ENCODE measurements around the gene AOPEP. TPM values are rescaled to one million over a fixed set of nuclear protein-coding genes. Genes with fewer than 3 reads are reported as not detected.

AOPEP gene
- total and polyA plus RNA-seq, 9 of the 15 experiments (the other 6 are each of a cell fraction or from before 2014, with no cell fraction given), result 4.5 to 19.3 (median 13.5) TPM

DNA sequence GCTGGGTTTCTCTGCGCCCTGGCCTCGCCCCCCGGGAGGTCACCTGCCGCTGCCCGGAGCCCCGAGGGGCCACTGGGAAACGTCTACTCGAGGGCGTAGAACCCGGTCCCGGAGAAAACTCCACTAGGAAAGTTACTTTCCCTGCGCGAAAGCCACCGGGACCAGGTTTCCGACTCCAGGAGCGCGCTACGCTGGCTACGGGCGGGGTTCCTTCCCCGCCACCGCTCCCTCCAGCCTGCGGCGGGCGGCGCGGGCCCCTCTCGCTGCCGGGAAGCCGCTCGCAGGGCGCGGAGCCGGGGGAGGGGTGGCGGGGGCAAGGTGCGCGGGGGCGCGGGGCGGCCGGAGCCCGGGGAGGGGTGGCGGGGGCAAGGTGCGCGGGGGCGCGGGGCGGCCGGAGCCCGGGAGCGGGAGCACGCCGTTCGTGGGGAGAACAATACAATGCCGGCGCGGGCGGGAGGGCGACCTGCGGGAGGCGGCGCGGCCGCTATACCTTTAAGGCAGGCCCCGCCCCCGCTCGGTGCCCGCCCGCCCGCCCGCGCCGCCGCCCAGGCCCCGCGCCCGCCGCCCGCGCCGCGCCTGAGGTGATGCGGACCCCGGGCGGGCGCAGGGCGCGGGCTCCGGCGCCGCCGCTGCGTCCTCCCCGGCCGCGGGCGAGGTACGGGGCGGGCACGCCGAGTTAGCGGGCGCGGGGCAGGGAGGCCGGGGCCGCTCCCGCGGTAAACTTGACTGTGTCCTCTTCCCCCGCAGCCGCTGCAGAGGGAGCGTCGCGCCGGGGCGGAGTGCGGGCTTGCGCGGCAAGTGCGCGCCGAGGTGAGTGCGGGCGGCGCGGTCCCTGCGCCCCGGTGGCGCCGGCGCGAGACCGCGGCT lies 278.1 kb downstream of the AOPEP start (continued):
- TF ChIP-seq, protein P1, sequence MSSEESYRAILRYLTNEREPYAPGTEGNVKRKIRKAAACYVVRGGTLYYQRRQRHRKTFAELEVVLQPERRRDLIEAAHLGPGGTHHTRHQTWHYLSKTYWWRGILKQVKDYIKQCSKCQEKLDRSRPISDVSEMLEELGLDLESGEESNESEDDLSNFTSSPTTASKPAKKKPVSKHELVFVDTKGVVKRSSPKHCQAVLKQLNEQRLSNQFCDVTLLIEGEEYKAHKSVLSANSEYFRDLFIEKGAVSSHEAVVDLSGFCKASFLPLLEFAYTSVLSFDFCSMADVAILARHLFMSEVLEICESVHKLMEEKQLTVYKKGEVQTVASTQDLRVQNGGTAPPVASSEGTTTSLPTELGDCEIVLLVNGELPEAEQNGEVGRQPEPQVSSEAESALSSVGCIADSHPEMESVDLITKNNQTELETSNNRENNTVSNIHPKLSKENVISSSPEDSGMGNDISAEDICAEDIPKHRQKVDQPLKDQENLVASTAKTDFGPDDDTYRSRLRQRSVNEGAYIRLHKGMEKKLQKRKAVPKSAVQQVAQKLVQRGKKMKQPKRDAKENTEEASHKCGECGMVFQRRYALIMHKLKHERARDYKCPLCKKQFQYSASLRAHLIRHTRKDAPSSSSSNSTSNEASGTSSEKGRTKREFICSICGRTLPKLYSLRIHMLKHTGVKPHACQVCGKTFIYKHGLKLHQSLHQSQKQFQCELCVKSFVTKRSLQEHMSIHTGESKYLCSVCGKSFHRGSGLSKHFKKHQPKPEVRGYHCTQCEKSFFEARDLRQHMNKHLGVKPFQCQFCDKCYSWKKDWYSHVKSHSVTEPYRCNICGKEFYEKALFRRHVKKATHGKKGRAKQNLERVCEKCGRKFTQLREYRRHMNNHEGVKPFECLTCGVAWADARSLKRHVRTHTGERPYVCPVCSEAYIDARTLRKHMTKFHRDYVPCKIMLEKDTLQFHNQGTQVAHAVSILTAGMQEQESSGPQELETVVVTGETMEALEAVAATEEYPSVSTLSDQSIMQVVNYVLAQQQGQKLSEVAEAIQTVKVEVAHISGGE (CRISPR knock-in tag; IDR thresholded peaks at IDR 0.05), result no peak
- TF ChIP-seq, protein P2, sequence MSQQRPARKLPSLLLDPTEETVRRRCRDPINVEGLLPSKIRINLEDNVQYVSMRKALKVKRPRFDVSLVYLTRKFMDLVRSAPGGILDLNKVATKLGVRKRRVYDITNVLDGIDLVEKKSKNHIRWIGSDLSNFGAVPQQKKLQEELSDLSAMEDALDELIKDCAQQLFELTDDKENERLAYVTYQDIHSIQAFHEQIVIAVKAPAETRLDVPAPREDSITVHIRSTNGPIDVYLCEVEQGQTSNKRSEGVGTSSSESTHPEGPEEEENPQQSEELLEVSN (IDR thresholded peaks at IDR 0.05; ENCODE audit: borderline replicate concordance in 1 of 2, extremely low read depth in 1 of 2, insufficient read depth in 1 of 2, insufficient read length in 1 of 2, low read depth in 1 of 2, low read length in 1 of 2, poor library complexity in 1 of 2, severe bottlenecking in 1 of 2), result peak; percentile 64 to 72
- TF ChIP-seq, protein P3, sequence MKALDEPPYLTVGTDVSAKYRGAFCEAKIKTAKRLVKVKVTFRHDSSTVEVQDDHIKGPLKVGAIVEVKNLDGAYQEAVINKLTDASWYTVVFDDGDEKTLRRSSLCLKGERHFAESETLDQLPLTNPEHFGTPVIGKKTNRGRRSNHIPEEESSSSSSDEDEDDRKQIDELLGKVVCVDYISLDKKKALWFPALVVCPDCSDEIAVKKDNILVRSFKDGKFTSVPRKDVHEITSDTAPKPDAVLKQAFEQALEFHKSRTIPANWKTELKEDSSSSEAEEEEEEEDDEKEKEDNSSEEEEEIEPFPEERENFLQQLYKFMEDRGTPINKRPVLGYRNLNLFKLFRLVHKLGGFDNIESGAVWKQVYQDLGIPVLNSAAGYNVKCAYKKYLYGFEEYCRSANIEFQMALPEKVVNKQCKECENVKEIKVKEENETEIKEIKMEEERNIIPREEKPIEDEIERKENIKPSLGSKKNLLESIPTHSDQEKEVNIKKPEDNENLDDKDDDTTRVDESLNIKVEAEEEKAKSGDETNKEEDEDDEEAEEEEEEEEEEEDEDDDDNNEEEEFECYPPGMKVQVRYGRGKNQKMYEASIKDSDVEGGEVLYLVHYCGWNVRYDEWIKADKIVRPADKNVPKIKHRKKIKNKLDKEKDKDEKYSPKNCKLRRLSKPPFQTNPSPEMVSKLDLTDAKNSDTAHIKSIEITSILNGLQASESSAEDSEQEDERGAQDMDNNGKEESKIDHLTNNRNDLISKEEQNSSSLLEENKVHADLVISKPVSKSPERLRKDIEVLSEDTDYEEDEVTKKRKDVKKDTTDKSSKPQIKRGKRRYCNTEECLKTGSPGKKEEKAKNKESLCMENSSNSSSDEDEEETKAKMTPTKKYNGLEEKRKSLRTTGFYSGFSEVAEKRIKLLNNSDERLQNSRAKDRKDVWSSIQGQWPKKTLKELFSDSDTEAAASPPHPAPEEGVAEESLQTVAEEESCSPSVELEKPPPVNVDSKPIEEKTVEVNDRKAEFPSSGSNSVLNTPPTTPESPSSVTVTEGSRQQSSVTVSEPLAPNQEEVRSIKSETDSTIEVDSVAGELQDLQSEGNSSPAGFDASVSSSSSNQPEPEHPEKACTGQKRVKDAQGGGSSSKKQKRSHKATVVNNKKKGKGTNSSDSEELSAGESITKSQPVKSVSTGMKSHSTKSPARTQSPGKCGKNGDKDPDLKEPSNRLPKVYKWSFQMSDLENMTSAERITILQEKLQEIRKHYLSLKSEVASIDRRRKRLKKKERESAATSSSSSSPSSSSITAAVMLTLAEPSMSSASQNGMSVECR (CRISPR knock-in tag; IDR thresholded peaks at IDR 0.05), result no peak; the same call in 1 of the 2 replicates
- TF ChIP-seq ZNF507 (tag; conservative IDR thresholded peaks at IDR 0.05) (no peak), MXI1 (IDR thresholded peaks at IDR 0.05; ENCODE audit: low read depth, low read length) (no peak), ZNF584 (CRISPR knock-in tag; IDR thresholded peaks at IDR 0.05; ENCODE audit: low read depth) (0 out of 2 replicates have a peak, but pooled peaks have one; percentile 25), HNRNPLL (IDR thresholded peaks at IDR 0.05; ENCODE audit: low read depth, low read length, poor library complexity, severe bottlenecking) (peak; percentile 91), CREM (IDR thresholded peaks at IDR 0.05; ENCODE audit: low read depth) (peak; percentile 65)

All from K562 (cell line).